Measurements from ENCODE around the gene MYO1H.

- TF ChIP-seq CTCF (IDR thresholded peaks at IDR 0.05; ENCODE audit: low read depth, low read length) (no peak), EZH2phosphoT487 (IDR thresholded peaks at IDR 0.05; ENCODE audit: low read depth) (no peak)
Observed at GRCh38 chr12:109345428-109345827, 2.3 kb upstream of the MYO1H start.

All from OCI-LY3 (cell line).